DND-41 (cell line): Measurements from ENCODE around the gene ITPR2.
"Not testable (repeated sequence)": the region's sequence is repeated elsewhere in the genome, so short reads cannot be mapped to it uniquely, and the experiment has no call there.

Experiments used
- ATAC-seq: fragments of 200-7000 bp; cut with Tn5 transposase; 3 replicates; pipeline ENCODE4 v1.9.1; 2021; ENCODE audit warnings: low read depth; ENCODE audit not compliant: insufficient read depth
- DNase-seq: peaks from one replicate; pipeline ENCODE4 v3.0.0-alpha.2; 2020
- H2AFZ ChIP-seq: 2 replicates; pipeline ENCODE4 v1.6.0; 2012; ENCODE audit warnings: low read depth, low read length
- H3K27ac ChIP-seq: 2 replicates; pipeline ENCODE4 v1.5.1; 2012; ENCODE audit warnings: low read length, inconsistent platforms
- H3K27me3 ChIP-seq: fragments of 200-600 bp; sonication (generic); 2 replicates; pipeline ENCODE4 v1.6.0; 2012; ENCODE audit warnings: low read length, mild to moderate bottlenecking, inconsistent platforms; ENCODE audit not compliant: insufficient read depth, poor library complexity
- H3K36me3 ChIP-seq: 2 replicates; pipeline ENCODE4 v1.5.1; 2012; ENCODE audit warnings: low read length, inconsistent platforms; ENCODE audit not compliant: insufficient read depth
- H3K4me1 ChIP-seq: 2 replicates; pipeline ENCODE4 v1.5.1; 2012; ENCODE audit warnings: mild to moderate bottlenecking, low read length; ENCODE audit not compliant: insufficient read depth
- H3K4me2 ChIP-seq: 2 replicates; pipeline ENCODE4 v1.6.0; 2012; ENCODE audit warnings: mild to moderate bottlenecking, moderate library complexity, low read length, inconsistent platforms; ENCODE audit not compliant: insufficient read depth
- H3K4me3 ChIP-seq, 2 experiments: fragments of 200-600 bp in 1 of 2; shearing (Covaris generic) in 1 of 2; 2 replicates each; pipeline ENCODE4 v1.5.1; 2012 to 2016; ENCODE audit warnings: inconsistent platforms in 2 of 2, low read length in 2 of 2, mild to moderate bottlenecking in 2 of 2, low read depth in 1 of 2, moderate library complexity in 1 of 2
- H3K79me2 ChIP-seq: 2 replicates; pipeline ENCODE4 v1.6.0; 2012; ENCODE audit warnings: low read length, inconsistent platforms; ENCODE audit not compliant: insufficient read depth
- H3K9ac ChIP-seq: 2 replicates; pipeline ENCODE4 v1.6.0; 2012; ENCODE audit warnings: low read depth, mild to moderate bottlenecking, inconsistent platforms, low read length, moderate library complexity
- H3K9me3 ChIP-seq: 2 replicates; pipeline ENCODE4 v1.5.1; 2012; ENCODE audit warnings: low read length, moderate library complexity, mild to moderate bottlenecking, inconsistent platforms; ENCODE audit not compliant: insufficient read depth, severe bottlenecking
- H4K20me1 ChIP-seq: 2 replicates; pipeline ENCODE4 v1.6.0; 2012; ENCODE audit warnings: low read length; ENCODE audit not compliant: insufficient read depth
- EZH2 ChIP-seq: IDR thresholded peaks from 3 replicates; pipeline ENCODE4 v1.6.1; 2012; ENCODE audit warnings: borderline replicate concordance, low read depth, mild to moderate bottlenecking, moderate library complexity, low read length, inconsistent platforms; ENCODE audit not compliant: severe bottlenecking
- TF ChIP-seq, protein P1 (sequence below): IDR thresholded peaks from 2 replicates; pipeline ENCODE4 v1.5.1; 2012; ENCODE audit warnings: borderline replicate concordance, low read length, moderate library complexity, mild to moderate bottlenecking; ENCODE audit not compliant: poor library complexity, severe bottlenecking; ENCODE audit errors: extremely low read depth

The ITPR2 gene

DNA sequence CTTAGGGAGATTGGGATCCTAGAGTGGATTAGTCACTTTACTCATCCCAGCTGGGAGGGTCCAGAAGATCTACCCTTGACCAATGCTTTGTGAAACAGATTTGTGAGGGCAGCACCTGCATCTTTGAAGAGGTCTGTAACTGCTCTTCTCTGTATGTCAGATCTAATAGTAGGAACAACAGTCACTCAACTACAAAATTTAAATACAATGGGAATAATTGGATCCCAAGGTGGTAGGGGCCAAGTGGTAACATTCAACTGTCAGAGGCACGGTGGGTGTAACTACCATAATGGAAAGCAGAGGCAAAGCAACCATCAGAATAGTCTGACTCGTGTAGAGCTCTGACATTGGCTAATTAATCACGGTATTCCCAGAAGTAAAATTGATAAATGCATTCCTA lies 55.8 kb downstream of the ITPR2 start:
- no peak overlapping the region for H3K9ac ChIP-seq
- no peak for DNase-seq
- no peaks in the 10 kb centered on the region for H3K4me1 ChIP-seq
- no peaks in the 10 kb centered on the region for H4K20me1 ChIP-seq
- peaks cover 8% of the 10 kb centered on the region for H3K79me2 ChIP-seq
- H3K4me3 ChIP-seq: no peak overlapping the region
- no peak overlapping the region for H3K4me2 ChIP-seq
- TF ChIP-seq, protein P1, sequence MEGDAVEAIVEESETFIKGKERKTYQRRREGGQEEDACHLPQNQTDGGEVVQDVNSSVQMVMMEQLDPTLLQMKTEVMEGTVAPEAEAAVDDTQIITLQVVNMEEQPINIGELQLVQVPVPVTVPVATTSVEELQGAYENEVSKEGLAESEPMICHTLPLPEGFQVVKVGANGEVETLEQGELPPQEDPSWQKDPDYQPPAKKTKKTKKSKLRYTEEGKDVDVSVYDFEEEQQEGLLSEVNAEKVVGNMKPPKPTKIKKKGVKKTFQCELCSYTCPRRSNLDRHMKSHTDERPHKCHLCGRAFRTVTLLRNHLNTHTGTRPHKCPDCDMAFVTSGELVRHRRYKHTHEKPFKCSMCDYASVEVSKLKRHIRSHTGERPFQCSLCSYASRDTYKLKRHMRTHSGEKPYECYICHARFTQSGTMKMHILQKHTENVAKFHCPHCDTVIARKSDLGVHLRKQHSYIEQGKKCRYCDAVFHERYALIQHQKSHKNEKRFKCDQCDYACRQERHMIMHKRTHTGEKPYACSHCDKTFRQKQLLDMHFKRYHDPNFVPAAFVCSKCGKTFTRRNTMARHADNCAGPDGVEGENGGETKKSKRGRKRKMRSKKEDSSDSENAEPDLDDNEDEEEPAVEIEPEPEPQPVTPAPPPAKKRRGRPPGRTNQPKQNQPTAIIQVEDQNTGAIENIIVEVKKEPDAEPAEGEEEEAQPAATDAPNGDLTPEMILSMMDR: no peak
- TF ChIP-seq EZH2: no peak
- ATAC-seq: no peak
- H2AFZ ChIP-seq: no peak overlapping the region
- no peak overlapping the region for H3K27ac ChIP-seq
- peaks cover 46% of the 10 kb centered on the region for H3K36me3 ChIP-seq
- H3K9me3 ChIP-seq: peaks cover 8% of the 10 kb centered on the region
- H3K27me3 ChIP-seq: no peaks in the 10 kb centered on the region

GRCh38 chr12:26775991-26776390 lies 57.0 kb downstream of the ITPR2 start:
- H3K36me3 ChIP-seq: peaks cover 38% of the 10 kb centered on the region
- not testable (repeated sequence) for H3K9me3 ChIP-seq, H2AFZ ChIP-seq, ATAC-seq, H3K4me1 ChIP-seq, H3K27me3 ChIP-seq, H3K27ac ChIP-seq, H4K20me1 ChIP-seq, H3K4me3 ChIP-seq, H3K79me2 ChIP-seq, H3K4me2 ChIP-seq, DNase-seq, H3K9ac ChIP-seq

GRCh38 chr12:26773313-26774104 lies 59.5 kb downstream of the ITPR2 start:
- Histone ChIP-seq H3K36me3 (peaks cover 20% of the 10 kb centered on the region), H3K4me3 (no peak overlapping the region), H4K20me1 (no peaks in the 10 kb centered on the region; the same call in 1 of the 2 replicates), H3K27me3 (no peaks in the 10 kb centered on the region), H3K9me3 (peaks cover 8% of the 10 kb centered on the region), H3K79me2 (peaks cover 9% of the 10 kb centered on the region), H3K4me2 (no peak overlapping the region), H3K27ac (no peak overlapping the region; the same call in 1 of the 2 replicates), H3K4me1 (peaks cover 27% of the 10 kb centered on the region), H3K9ac (no peak overlapping the region), H2AFZ (no peak overlapping the region)
- TF ChIP-seq, protein P1: no peak
- TF ChIP-seq EZH2: no peak
- ATAC-seq (no peak), DNase-seq (no peak)

GRCh38 chr12:26771861-26772260 lies 61.1 kb downstream of the ITPR2 start:
- Histone ChIP-seq H3K79me2 (peaks cover 18% of the 10 kb centered on the region), H3K9ac (no peak overlapping the region), H3K4me2 (no peak overlapping the region), H3K9me3 (no peaks in the 10 kb centered on the region), H2AFZ (no peak overlapping the region), H3K36me3 (peaks cover 12% of the 10 kb centered on the region), H3K4me1 (peaks cover 34% of the 10 kb centered on the region), H3K27me3 (no peaks in the 10 kb centered on the region), H3K27ac (no peak overlapping the region), H3K4me3 (no peak overlapping the region), H4K20me1 (no peaks in the 10 kb centered on the region; the same call in 1 of the 2 replicates)
- no peak for DNase-seq
- no peak for TF ChIP-seq EZH2
- TF ChIP-seq, protein P1: no peak
- no peak for ATAC-seq
